ENCODE measurements around the gene INSM1. TPM values are rescaled to one million over a fixed set of nuclear protein-coding genes. Genes with fewer than 3 reads are reported as not detected.

INSM1 gene
- total and polyA plus RNA-seq, 2 donors from 2014 or later: not detected

GRCh38 chr20:20331156-20331555 is 36.7 kb upstream of the INSM1 start:
- FAIRE-seq (no peak), DNase-seq (no peak)
- no peaks in the 10 kb centered on the region for H3K36me3 ChIP-seq (ENCODE audit: control insufficient read depth in 2 of 3, insufficient read depth in 3 of 3, low read length in 3 of 3)
- H3K27me3 ChIP-seq (ENCODE audit: control insufficient read depth, insufficient read depth, low read length): no peaks in the 10 kb centered on the region
- intact Hi-C loops (cut with DNase I): no loop called here
- TF ChIP-seq, protein P1, sequence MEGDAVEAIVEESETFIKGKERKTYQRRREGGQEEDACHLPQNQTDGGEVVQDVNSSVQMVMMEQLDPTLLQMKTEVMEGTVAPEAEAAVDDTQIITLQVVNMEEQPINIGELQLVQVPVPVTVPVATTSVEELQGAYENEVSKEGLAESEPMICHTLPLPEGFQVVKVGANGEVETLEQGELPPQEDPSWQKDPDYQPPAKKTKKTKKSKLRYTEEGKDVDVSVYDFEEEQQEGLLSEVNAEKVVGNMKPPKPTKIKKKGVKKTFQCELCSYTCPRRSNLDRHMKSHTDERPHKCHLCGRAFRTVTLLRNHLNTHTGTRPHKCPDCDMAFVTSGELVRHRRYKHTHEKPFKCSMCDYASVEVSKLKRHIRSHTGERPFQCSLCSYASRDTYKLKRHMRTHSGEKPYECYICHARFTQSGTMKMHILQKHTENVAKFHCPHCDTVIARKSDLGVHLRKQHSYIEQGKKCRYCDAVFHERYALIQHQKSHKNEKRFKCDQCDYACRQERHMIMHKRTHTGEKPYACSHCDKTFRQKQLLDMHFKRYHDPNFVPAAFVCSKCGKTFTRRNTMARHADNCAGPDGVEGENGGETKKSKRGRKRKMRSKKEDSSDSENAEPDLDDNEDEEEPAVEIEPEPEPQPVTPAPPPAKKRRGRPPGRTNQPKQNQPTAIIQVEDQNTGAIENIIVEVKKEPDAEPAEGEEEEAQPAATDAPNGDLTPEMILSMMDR (IDR thresholded peaks at IDR 0.05; ENCODE audit: borderline replicate concordance, extremely low read depth, insufficient read depth): no peak
- H3K9me3 ChIP-seq (ENCODE audit: control insufficient read depth in 2 of 3, insufficient read depth in 1 of 3, low read length in 3 of 3): no peaks in the 10 kb centered on the region
- H3K4me1 ChIP-seq (ENCODE audit: control insufficient read depth in 2 of 3, insufficient read depth in 2 of 3, low read depth in 1 of 3, low read length in 3 of 3): no peaks in the 10 kb centered on the region
- H3K27ac ChIP-seq (ENCODE audit: low read depth in 2 of 2, low read length in 2 of 2): no peak overlapping the region
- H3K4me3 ChIP-seq (ENCODE audit: low read length in 3 of 3): no peak overlapping the region
- no peak overlapping the region for H3K9ac ChIP-seq (ENCODE audit: low read length in 3 of 3)

DNA sequence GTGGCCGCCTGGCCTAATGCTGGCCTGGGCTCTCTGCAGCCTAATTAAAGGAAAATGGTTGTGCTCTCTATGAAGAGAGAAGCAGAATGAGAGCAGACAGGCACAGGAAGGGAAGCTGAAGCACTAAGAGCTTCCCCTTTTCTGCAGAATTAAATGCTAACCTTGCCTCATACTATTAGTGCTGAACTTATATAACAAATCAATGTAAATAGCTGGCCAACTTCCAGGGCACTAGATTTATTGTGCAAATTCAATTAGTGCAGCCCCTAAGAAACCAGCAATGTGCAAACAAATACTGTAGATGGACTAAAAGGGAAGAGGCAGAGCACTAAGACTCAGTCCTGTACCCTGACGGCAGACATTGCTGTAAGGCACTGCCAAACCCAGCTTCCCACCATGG is 36.1 kb upstream of the INSM1 start:
- no peaks in the 10 kb centered on the region for H3K36me3 ChIP-seq (ENCODE audit: control insufficient read depth in 2 of 3, insufficient read depth in 3 of 3, low read length in 3 of 3)
- H3K27ac ChIP-seq (ENCODE audit: low read depth in 2 of 2, low read length in 2 of 2): no peak overlapping the region
- H3K9me3 ChIP-seq (ENCODE audit: control insufficient read depth in 2 of 3, insufficient read depth in 1 of 3, low read length in 3 of 3): no peaks in the 10 kb centered on the region
- TF ChIP-seq, protein P1 (IDR thresholded peaks at IDR 0.05; ENCODE audit: borderline replicate concordance, extremely low read depth, insufficient read depth): no peak
- no peak overlapping the region for H3K4me3 ChIP-seq (ENCODE audit: low read length in 3 of 3)
- no peak overlapping the region for H3K9ac ChIP-seq (ENCODE audit: low read length in 3 of 3)
- H3K27me3 ChIP-seq (ENCODE audit: control insufficient read depth, insufficient read depth, low read length): no peaks in the 10 kb centered on the region
- H3K4me1 ChIP-seq (ENCODE audit: control insufficient read depth in 2 of 3, insufficient read depth in 2 of 3, low read depth in 1 of 3, low read length in 3 of 3): no peaks in the 10 kb centered on the region
- DNase-seq (no peak), FAIRE-seq (no peak)
- intact Hi-C loops (cut with DNase I): no loop called here

GRCh38 chr20:20333866-20334265 is 34.0 kb upstream of the INSM1 start:
- Histone ChIP-seq H3K36me3 (ENCODE audit: control insufficient read depth in 2 of 3, insufficient read depth in 3 of 3, low read length in 3 of 3) (no peaks in the 10 kb centered on the region), H3K9me3 (ENCODE audit: control insufficient read depth in 2 of 3, insufficient read depth in 1 of 3, low read length in 3 of 3) (no peaks in the 10 kb centered on the region), H3K27ac (ENCODE audit: low read depth in 2 of 2, low read length in 2 of 2) (no peak overlapping the region), H3K4me1 (ENCODE audit: control insufficient read depth in 2 of 3, insufficient read depth in 2 of 3, low read depth in 1 of 3, low read length in 3 of 3) (no peaks in the 10 kb centered on the region), H3K4me3 (ENCODE audit: low read length in 3 of 3) (no peak overlapping the region), H3K27me3 (ENCODE audit: control insufficient read depth, insufficient read depth, low read length) (no peaks in the 10 kb centered on the region), H3K9ac (ENCODE audit: low read length in 3 of 3) (no peak overlapping the region)
- no peak for FAIRE-seq
- TF ChIP-seq, protein P1 (IDR thresholded peaks at IDR 0.05; ENCODE audit: borderline replicate concordance, extremely low read depth, insufficient read depth): no peak
- no peak for DNase-seq
- intact Hi-C loops (cut with DNase I): no loop called here

- Histone ChIP-seq H3K4me1 (ENCODE audit: control insufficient read depth in 2 of 3, insufficient read depth in 2 of 3, low read depth in 1 of 3, low read length in 3 of 3) (no peaks in the 10 kb centered on the region), H3K9me3 (ENCODE audit: control insufficient read depth in 2 of 3, insufficient read depth in 1 of 3, low read length in 3 of 3) (no peaks in the 10 kb centered on the region), H3K27me3 (ENCODE audit: control insufficient read depth, insufficient read depth, low read length) (no peaks in the 10 kb centered on the region), H3K36me3 (ENCODE audit: control insufficient read depth in 2 of 3, insufficient read depth in 3 of 3, low read length in 3 of 3) (no peaks in the 10 kb centered on the region), H3K4me3 (ENCODE audit: low read length in 3 of 3) (no peak overlapping the region), H3K9ac (ENCODE audit: low read length in 3 of 3) (no peak overlapping the region), H3K27ac (ENCODE audit: low read depth in 2 of 2, low read length in 2 of 2) (no peak overlapping the region)
- intact Hi-C loops (cut with DNase I): no loop called here
- TF ChIP-seq, protein P1 (IDR thresholded peaks at IDR 0.05; ENCODE audit: borderline replicate concordance, extremely low read depth, insufficient read depth): no peak
- FAIRE-seq (no peak), DNase-seq (no peak)
Observed at GRCh38 chr20:20334489-20334888, 33.4 kb upstream of the INSM1 start.

Data from kidney (tissue), 14 donors.